Panc1 (cell line): ENCODE data around the gene LTB4R2. TPM values are rescaled to one million over a fixed set of nuclear protein-coding genes. Genes with fewer than 3 reads are reported as not detected.

Experiments used
- ATAC-seq: fragments of 200-7000 bp; cut with Tn5 transposase; 2 replicates; pipeline ENCODE4 v1.9.1; 2020; ENCODE audit warnings: mild to moderate bottlenecking, moderate library complexity
- BruUV-seq: library from RNA; stranded (reverse); fragments of 400-500 nt; replicated peaks from 2 replicates; lab custom pipeline; 2021; lab: Mats Ljungman, UMichigan
- CTCF ChIA-PET: fragments of 300-600 bp; sonication (Branson Sonifier 250); formaldehyde crosslinking; loops from one replicate; lab custom pipeline; 2022; ENCODE audit warnings: antibody characterized with exemption; lab: Charles Lee
- POLR2A ChIA-PET: fragments of 300-600 bp; sonication (Branson Sonifier 250); formaldehyde crosslinking; loops from one replicate; lab custom pipeline; 2022; ENCODE audit warnings: antibody characterized with exemption; lab: Charles Lee
- DNase-seq: peaks from one replicate; pipeline ENCODE4 v3.0.0-alpha.2; 2010; ENCODE audit warnings: low read depth, low spot score
- H3K27ac ChIP-seq: 2 replicates; pipeline ENCODE4 v1.5.1; 2011; ENCODE audit warnings: mild to moderate bottlenecking, low read length, inconsistent platforms
- H3K27me3 ChIP-seq: fragments of 200-500 bp; sonication (Bioruptor generic); 2 replicates; pipeline ENCODE4 v1.6.0; 2014; ENCODE audit warnings: low read length, inconsistent platforms; ENCODE audit not compliant: control insufficient read depth, insufficient read depth
- H3K36me3 ChIP-seq: fragments of 200-500 bp; sonication (Bioruptor generic); 2 replicates; pipeline ENCODE4 v1.5.1; 2014; ENCODE audit warnings: inconsistent platforms, mild to moderate bottlenecking, low read length, moderate library complexity; ENCODE audit not compliant: control insufficient read depth, insufficient read depth
- H3K4me1 ChIP-seq: 2 replicates; pipeline ENCODE4 v1.5.1; 2011; ENCODE audit warnings: inconsistent platforms, mild to moderate bottlenecking, low read length, moderate library complexity; ENCODE audit not compliant: control insufficient read depth, insufficient read depth
- H3K4me3 ChIP-seq, 2 experiments: 2 replicates each; pipeline ENCODE4 v1.5.1; 2011 to 2012; ENCODE audit warnings: low read depth in 2 of 2, low read length in 2 of 2, mild to moderate bottlenecking in 2 of 2, inconsistent platforms in 1 of 2, moderate library complexity in 1 of 2
- H3K9me3 ChIP-seq: fragments of 200-500 bp; sonication (Bioruptor generic); 2 replicates; pipeline ENCODE4 v1.5.1; 2014; ENCODE audit warnings: low read depth, mild to moderate bottlenecking, inconsistent platforms, low read length, moderate library complexity; ENCODE audit not compliant: control insufficient read depth, insufficient read depth
- POLR2AphosphoS5 ChIP-seq: IDR thresholded peaks from 2 replicates; pipeline ENCODE4 v1.6.1; 2012; ENCODE audit warnings: mild to moderate bottlenecking, low read depth, low read length, moderate library complexity
- SIN3A ChIP-seq: IDR thresholded peaks from 2 replicates; pipeline ENCODE4 v1.6.1; 2012; ENCODE audit warnings: low read depth, mild to moderate bottlenecking, low read length, moderate library complexity, borderline replicate concordance; ENCODE audit not compliant: insufficient read depth
- TCF7L2 ChIP-seq: IDR thresholded peaks from 2 replicates; pipeline ENCODE4 v1.6.1; 2011; ENCODE audit warnings: mild to moderate bottlenecking, low read depth, low read length, inconsistent platforms
- in situ Hi-C: cut with HindIII; loops from 2 replicates; pipeline ENCODE4 v1.10.0; 2016; ENCODE audit warnings: low sequenced_read_pairs, low pct_unique_long_range_greater_than_20kb
- intact Hi-C: fragments of 100-400 bp; cut with micrococcal nuclease; formaldehyde crosslinking; loops from one replicate; pipeline ENCODE4 v1.10.0; 2022; ENCODE audit not compliant: unreplicated experiment
- total RNA-seq: library from RNA; stranded (reverse); gene quantifications from one replicate; pipeline ENCODE4 v1.2.1, GENCODE V29; 2021; ENCODE audit not compliant: unreplicated experiment
- TF ChIP-seq, protein P1 (sequence below), 2 experiments: IDR thresholded peaks; 2 replicates each; pipeline ENCODE4 v1.6.1; 2011 to 2012; ENCODE audit warnings: low read depth in 2 of 2, control low read depth in 1 of 2, low read length in 1 of 2, mild to moderate bottlenecking in 1 of 2, moderate library complexity in 1 of 2; ENCODE audit not compliant: insufficient read depth in 1 of 2
- TF ChIP-seq, protein P2 (sequence below): fragments of 450-650 bp; IDR thresholded peaks from 2 replicates; pipeline ENCODE4 v1.5.1; 2017; ENCODE audit warnings: mild to moderate bottlenecking

LTB4R2 gene
- total RNA-seq, 1 experiment from 2014 or later = 6.9 TPM

- in situ Hi-C loops = no loop called here
These were observed 16.0 kb downstream of the LTB4R2 start for GRCh38 chr14:24325963-24326362.

DNA sequence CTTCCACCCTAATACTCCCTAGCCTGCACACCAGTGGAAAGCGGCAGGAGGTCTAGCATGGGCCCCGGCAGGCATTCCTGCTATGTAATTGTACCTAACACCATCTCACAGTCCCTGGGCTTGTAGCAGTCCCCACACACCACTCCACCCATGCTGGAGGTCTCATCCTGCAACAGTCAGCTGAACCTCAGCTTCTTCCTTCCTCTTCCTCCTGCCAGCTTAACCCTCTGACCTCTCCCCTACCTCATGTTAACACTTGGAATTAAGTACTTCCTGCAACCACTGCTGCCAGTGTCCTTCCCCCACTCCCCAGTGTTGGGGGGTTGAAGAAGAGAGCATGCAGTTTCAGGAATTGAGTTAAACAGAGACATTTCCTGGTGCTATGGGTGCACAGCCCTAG, 17.4 kb downstream of the LTB4R2 start:
- no peaks in the 10 kb centered on the region for H3K27me3 ChIP-seq
- H3K36me3 ChIP-seq = no peaks in the 10 kb centered on the region
- no peaks in the 10 kb centered on the region for H3K9me3 ChIP-seq
- ChIA-PET POLR2A (no interaction called here), CTCF (interaction anchor here (0.6 to 1.2 kb wide), 4 partner anchors 20 to 111 kb away, joined by 3 to 10 read pairs (median 6); partner anchors contain the start of genes CIDEB and RABGGTA)
- in situ Hi-C loops (no loop called here), intact Hi-C loops (no loop called here)
- no TSS peak for BruUV-seq
- no peak for DNase-seq
- no peak overlapping the region for H3K4me3 ChIP-seq
- H3K27ac ChIP-seq = no peak overlapping the region
- no peak for ATAC-seq
- no peaks in the 10 kb centered on the region for H3K4me1 ChIP-seq
- TF ChIP-seq, protein P1, sequence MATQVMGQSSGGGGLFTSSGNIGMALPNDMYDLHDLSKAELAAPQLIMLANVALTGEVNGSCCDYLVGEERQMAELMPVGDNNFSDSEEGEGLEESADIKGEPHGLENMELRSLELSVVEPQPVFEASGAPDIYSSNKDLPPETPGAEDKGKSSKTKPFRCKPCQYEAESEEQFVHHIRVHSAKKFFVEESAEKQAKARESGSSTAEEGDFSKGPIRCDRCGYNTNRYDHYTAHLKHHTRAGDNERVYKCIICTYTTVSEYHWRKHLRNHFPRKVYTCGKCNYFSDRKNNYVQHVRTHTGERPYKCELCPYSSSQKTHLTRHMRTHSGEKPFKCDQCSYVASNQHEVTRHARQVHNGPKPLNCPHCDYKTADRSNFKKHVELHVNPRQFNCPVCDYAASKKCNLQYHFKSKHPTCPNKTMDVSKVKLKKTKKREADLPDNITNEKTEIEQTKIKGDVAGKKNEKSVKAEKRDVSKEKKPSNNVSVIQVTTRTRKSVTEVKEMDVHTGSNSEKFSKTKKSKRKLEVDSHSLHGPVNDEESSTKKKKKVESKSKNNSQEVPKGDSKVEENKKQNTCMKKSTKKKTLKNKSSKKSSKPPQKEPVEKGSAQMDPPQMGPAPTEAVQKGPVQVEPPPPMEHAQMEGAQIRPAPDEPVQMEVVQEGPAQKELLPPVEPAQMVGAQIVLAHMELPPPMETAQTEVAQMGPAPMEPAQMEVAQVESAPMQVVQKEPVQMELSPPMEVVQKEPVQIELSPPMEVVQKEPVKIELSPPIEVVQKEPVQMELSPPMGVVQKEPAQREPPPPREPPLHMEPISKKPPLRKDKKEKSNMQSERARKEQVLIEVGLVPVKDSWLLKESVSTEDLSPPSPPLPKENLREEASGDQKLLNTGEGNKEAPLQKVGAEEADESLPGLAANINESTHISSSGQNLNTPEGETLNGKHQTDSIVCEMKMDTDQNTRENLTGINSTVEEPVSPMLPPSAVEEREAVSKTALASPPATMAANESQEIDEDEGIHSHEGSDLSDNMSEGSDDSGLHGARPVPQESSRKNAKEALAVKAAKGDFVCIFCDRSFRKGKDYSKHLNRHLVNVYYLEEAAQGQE (IDR thresholded peaks at IDR 0.05; ENCODE audit: insufficient read depth in 1 of 2, low read depth in 2 of 2, low read length in 1 of 2) = no peak
- TF ChIP-seq SIN3A = no peak
- TF ChIP-seq TCF7L2 = no peak
- TF ChIP-seq POLR2AphosphoS5 = no peak
- TF ChIP-seq, protein P2, sequence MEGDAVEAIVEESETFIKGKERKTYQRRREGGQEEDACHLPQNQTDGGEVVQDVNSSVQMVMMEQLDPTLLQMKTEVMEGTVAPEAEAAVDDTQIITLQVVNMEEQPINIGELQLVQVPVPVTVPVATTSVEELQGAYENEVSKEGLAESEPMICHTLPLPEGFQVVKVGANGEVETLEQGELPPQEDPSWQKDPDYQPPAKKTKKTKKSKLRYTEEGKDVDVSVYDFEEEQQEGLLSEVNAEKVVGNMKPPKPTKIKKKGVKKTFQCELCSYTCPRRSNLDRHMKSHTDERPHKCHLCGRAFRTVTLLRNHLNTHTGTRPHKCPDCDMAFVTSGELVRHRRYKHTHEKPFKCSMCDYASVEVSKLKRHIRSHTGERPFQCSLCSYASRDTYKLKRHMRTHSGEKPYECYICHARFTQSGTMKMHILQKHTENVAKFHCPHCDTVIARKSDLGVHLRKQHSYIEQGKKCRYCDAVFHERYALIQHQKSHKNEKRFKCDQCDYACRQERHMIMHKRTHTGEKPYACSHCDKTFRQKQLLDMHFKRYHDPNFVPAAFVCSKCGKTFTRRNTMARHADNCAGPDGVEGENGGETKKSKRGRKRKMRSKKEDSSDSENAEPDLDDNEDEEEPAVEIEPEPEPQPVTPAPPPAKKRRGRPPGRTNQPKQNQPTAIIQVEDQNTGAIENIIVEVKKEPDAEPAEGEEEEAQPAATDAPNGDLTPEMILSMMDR = no peak

More at GRCh38 chr14:24325963-24326362, 16.0 kb downstream of the LTB4R2 start:
- no peak overlapping the region for H3K27ac ChIP-seq
- no peaks in the 10 kb centered on the region for H3K36me3 ChIP-seq
- no peaks in the 10 kb centered on the region for H3K9me3 ChIP-seq
- POLR2A ChIA-PET = no interaction called here
- TF ChIP-seq, protein P1 (IDR thresholded peaks at IDR 0.05; ENCODE audit: insufficient read depth in 1 of 2, low read depth in 2 of 2, low read length in 1 of 2) = no peak
- TF ChIP-seq, protein P2 = no peak
- TF ChIP-seq TCF7L2 (no peak), SIN3A (no peak), POLR2AphosphoS5 (no peak)
- CTCF ChIA-PET = no interaction called here
- intact Hi-C loops = no loop called here
- ATAC-seq (no peak), DNase-seq (no peak)
- no TSS peak for BruUV-seq
- H3K4me1 ChIP-seq = no peaks in the 10 kb centered on the region
- H3K4me3 ChIP-seq = no peak overlapping the region
- no peaks in the 10 kb centered on the region for H3K27me3 ChIP-seq
